GM12872 (cell line): Measurements from ENCODE around the gene MRPS23.

ENCODE experiments used
- TF ChIP-seq, protein P1 (sequence below): IDR thresholded peaks from 3 replicates; pipeline ENCODE4 v1.5.1; 2011; ENCODE audit warnings: low read depth, mild to moderate bottlenecking, low read length, moderate library complexity; ENCODE audit not compliant: insufficient read depth

Gene MRPS23

GRCh38 chr17:57808882-57809281, 41.0 kb downstream of the MRPS23 start:
- TF ChIP-seq, protein P1, sequence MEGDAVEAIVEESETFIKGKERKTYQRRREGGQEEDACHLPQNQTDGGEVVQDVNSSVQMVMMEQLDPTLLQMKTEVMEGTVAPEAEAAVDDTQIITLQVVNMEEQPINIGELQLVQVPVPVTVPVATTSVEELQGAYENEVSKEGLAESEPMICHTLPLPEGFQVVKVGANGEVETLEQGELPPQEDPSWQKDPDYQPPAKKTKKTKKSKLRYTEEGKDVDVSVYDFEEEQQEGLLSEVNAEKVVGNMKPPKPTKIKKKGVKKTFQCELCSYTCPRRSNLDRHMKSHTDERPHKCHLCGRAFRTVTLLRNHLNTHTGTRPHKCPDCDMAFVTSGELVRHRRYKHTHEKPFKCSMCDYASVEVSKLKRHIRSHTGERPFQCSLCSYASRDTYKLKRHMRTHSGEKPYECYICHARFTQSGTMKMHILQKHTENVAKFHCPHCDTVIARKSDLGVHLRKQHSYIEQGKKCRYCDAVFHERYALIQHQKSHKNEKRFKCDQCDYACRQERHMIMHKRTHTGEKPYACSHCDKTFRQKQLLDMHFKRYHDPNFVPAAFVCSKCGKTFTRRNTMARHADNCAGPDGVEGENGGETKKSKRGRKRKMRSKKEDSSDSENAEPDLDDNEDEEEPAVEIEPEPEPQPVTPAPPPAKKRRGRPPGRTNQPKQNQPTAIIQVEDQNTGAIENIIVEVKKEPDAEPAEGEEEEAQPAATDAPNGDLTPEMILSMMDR = no peak

DNA sequence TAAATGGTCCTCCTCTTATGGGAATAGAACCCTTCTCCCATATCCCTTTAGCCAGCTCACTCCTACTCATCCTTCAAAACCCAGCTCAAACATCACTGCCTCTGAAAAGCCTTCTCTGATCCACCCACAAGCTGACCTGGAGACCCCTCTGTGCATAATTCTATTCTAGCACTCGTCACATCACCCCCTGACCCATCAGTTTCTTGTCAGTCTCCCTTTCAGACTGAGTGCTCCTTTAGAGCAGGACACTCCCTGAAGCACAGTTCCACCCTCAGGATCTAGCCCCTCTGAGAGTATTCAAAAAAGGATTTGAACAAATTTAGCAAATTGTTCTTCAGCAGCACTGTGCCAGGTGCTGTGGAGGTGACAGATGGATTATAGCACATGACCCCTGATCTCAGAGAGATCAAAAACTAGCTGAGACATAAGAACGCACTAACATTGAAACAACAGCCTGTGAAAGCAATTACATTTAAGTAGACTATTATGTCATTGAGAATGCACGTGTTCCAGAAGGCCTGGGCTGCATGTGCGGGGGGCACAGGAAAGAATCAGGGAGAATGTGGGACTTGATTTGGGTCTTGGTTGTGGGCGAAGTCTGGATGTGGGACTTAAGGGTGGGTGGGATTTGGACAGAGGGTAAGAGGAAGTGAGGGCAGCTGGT, 43.5 kb downstream of the MRPS23 start:
- TF ChIP-seq, protein P1 = no peak

DNA sequence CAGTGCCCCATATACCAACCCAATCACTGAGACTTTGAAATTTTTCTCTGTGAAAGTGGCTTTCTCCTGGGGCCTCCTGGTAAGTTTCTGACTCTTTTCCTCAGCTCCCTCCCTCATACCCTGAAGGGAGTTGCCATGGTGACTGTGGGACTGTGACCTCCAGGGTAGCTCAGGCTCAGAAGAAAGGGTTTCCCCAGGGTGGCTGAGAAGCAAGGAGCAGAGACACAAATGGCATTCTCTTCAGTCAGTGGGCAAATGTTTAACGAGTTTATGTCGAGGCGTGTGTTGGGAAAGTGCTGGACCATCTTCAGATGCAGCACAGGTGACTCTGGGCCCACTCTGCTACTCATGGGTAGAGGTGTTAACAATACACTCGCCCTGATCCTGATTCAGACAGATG, 46.8 kb downstream of the MRPS23 start:
- TF ChIP-seq, protein P1 = no peak

- TF ChIP-seq, protein P1 = no peak
Measured at GRCh38 chr17:57801044-57801711, 48.7 kb downstream of the MRPS23 start.

- TF ChIP-seq, protein P1 = no peak
Measured at GRCh38 chr17:57794841-57795240, 55.0 kb downstream of the MRPS23 start.

DNA sequence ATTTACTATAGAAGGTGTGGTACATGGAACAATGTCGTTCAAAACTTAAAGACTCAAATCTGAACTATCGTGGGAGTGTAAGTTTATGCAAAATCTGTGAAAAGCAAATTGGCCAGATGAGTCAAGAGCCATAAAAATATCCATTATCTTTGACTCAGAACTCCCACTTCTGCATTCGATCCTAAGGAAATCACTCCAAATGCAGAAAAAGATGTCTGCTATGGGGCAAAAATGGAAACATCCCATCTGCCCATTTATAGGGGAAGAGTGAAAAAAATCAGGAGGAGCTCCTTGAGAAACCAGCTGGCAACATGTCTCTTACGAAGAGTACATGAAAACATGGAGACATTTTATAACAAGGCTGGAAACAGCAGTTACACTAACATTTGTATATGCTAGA, 61.1 kb downstream of the MRPS23 start:
- TF ChIP-seq, protein P1 = no peak

DNA sequence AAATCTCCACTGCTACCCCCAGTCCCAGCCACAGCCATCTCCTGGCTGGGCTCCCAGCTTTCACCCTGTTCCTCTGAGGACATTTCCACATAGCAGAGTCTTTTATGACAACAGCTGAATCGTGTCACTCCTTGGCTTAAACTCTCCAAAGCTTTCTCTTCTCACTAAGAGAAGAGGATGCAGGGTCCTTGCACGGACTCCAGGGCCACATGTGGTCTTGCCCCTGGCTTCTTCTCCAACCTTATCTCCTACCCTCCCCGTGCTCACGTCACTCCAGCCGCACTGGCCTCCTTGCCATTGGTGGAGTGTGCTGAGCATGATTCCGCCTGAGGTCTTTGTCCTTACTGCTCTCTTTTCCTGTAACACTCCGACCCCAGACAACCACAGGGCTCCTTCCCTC, 64.8 kb downstream of the MRPS23 start:
- TF ChIP-seq, protein P1 = no peak
